C4-2B (cell line): Measurements from ENCODE around the gene CACNA1H.
"Not testable (repeated sequence)": the region's sequence is repeated elsewhere in the genome, so short reads cannot be mapped to it uniquely, and the experiment has no call there.

ENCODE experiments used
- H3K27ac ChIP-seq: fragments of 450-650 bp; 2 replicates; pipeline ENCODE4 v1.5.1; 2017
- CTCF ChIP-seq: fragments of 450-650 bp; conservative IDR thresholded peaks from 2 replicates; pipeline ENCODE4 v1.5.1; 2017; ENCODE audit warnings: mild to moderate bottlenecking
- ZFX ChIP-seq: fragments of 450-650 bp; IDR thresholded peaks from 2 replicates; pipeline ENCODE4 v1.6.1; 2017

Gene CACNA1H

DNA sequence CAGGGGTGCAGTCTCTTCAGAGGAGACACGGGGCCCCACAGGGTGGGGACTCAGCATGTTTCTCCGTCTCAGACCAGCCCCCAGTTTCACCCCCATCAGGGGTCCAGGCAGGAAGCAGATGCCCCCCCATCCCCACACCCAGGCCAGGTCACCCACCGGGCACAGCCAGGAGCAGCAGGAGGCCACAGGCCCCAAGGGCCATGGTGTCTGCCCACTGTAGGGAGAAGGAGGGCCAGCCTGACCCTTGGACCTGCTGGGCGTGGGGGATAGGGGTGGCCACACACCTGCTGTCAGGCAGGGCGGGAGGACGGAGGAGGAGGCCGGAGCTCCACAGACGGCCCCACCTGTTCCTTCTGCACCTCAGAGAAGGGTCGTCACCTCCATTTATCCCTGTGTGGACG, 72.1 kb downstream of the CACNA1H start, which contains the start of gene TPSG1:
Gene TPSG1, minus strand, starts transcription at position 218 of the 401 bp plus-strand sequence. Its CDS starts 16 bp downstream, at position 202.
- H3K27ac ChIP-seq = no peak within 1 kb of the TSS; the same call in 1 of the 2 replicates
- TF ChIP-seq ZFX (no peak), CTCF (no peak)

GRCh38 chr16:1225728-1226311, 72.9 kb downstream of the CACNA1H start:
- H3K27ac ChIP-seq = not testable (repeated sequence)

- H3K27ac ChIP-seq = not testable (repeated sequence)
Observed at GRCh38 chr16:1226692-1227091, 73.8 kb downstream of the CACNA1H start.

DNA sequence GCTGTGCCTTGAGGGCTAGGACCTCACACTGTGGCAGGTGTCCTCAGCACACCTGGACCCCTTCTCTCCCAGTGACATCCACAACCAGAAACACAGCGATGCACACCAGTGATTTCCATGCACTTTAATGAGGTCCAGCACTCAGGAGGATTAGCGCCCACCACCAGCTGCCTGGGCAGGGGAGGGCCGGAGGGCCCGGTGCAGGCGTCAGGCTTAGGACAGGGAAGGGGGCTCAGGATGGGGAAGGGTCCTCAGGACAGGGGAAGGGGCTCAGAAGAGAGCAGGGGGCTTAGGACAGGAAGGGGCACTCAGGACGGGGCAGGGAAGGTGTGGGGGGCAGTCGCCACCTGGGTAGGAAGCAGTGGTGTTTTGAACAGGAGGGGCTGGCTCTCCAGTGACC, 75.3 kb downstream of the CACNA1H start:
- H3K27ac ChIP-seq = not testable (repeated sequence)

DNA sequence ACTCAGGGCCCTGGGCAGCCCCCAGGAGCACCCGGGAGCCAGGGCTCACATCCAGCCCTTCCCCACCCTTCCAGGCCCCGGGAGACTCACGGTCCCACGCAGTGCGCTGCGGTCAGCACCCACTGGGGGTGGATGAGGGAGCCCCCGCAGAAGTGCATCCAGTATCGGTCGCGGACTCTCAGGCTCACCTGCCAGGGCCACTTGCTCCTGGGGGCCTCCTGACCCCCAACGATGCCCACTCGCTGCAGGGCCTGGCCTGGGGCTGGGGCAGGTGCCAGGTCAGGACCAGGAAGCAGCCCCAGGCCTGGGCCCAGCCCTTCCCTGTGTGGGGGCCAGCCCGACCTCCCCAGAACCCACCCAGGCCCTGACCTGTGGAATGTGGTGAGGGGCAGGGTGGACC, 76.6 kb downstream of the CACNA1H start:
- not testable (repeated sequence) for H3K27ac ChIP-seq

- not testable (repeated sequence) for H3K27ac ChIP-seq
Observed at GRCh38 chr16:1230084-1230470, 77.2 kb downstream of the CACNA1H start, which contains the start of gene TPSB2. TSS of gene TPSB2 (minus strand) at chr16:1230184. CDS start at chr16:1229951, 233 bp downstream.

- not testable (repeated sequence) for H3K27ac ChIP-seq
Observed at GRCh38 chr16:1230471-1231212, 77.7 kb downstream of the CACNA1H start.

DNA sequence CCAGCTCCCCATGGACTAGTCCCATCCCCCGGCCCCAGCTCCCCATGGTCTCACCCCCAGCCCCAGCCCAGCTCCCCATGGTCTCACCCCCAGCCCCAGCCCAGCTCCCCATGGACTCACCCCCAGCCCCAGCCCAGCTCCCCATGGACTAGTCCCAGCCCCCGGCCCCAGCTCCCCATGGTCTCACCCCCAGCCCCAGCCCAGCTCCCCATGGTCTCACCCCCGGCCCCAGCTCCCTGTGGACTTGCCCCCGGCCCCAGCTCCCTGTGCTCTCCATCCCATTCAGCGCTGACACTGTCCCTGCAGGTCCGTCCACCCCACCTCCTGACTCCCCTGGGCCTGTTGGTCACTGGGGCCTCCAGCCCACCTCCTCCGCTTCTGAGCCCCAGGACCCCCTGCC, 78.4 kb downstream of the CACNA1H start:
- H3K27ac ChIP-seq = not testable (repeated sequence)

DNA sequence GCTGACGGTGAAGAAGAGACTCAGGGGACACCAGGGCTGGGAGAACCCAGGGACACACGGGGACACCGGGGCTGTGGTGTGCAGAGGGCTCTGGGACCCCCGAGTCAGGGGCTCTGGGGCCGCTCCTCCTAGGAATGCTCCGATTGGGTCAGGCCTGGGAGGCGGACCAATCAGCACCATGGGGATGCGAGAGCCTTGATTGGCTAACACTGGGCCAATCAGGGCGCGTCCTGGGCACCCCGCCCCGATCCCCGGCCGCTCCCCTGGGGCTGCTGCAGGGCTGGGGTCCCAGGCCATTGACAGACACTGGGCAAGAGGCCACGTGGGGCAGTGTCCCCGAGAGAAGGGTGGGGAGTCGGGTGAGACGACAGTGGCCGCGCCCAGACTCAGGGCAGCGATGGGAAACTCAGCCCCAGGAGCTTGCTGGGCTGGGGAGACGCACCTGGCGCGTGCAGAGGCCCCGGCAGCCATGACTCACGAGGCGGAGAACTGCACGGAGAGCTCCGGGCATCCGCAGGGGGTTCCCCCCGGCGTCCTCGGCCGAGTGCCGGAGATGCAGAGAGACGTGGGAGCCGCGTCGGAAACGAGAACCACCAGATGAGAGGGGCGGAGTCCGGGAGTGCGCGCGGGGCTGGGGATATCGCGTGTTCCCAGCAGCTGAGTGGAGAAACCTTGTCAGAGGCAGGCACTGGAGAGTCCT, 79.3 kb downstream of the CACNA1H start:
- not testable (repeated sequence) for H3K27ac ChIP-seq

GRCh38 chr16:1236659-1237058, 83.8 kb downstream of the CACNA1H start:
- H3K27ac ChIP-seq = not testable (repeated sequence)

- H3K27ac ChIP-seq = no peak overlapping the region
- TF ChIP-seq ZFX = no peak
- no peak for TF ChIP-seq CTCF
Observed at GRCh38 chr16:1237990-1238389, 85.1 kb downstream of the CACNA1H start.

DNA sequence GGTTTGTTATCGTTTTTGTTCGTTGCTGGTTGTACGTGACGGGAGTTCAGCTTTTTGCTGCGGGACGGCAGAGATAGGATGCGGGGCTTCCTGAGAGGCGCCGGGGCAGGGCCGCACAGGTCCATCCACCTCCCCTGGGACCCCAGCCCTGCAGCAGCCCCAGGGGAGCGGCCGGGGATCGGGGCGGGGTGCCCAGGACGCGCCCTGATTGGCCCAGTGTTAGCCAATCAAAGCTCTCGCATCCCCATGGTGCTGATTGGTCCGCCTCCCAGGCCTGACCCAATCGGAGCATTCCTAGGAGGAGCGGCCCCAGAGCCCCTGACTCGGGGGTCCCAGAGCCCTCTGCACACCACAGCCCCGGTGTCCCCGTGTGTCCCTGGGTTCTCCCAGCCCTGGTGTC, 86.0 kb downstream of the CACNA1H start:
- not testable (repeated sequence) for H3K27ac ChIP-seq

DNA sequence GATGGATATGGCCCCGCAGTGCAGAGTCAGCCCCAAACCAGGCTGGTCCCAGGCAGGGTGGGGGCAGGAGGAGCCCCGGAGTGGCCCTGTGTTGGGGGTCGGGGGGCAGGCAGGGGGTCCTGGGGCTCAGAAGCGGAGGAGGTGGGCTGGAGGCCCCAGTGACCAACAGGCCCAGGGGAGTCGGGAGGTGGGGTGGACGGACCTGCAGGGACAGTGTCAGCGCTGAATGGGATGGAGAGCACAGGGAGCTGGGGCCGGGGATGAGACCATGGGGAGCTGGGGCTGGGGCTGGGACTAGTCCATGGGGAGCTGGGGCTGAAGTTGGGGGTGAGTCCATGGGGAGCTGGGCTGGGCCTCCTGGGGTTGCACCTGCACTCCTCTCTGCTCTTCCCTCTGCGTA, 86.7 kb downstream of the CACNA1H start:
- H3K27ac ChIP-seq = not testable (repeated sequence)

DNA sequence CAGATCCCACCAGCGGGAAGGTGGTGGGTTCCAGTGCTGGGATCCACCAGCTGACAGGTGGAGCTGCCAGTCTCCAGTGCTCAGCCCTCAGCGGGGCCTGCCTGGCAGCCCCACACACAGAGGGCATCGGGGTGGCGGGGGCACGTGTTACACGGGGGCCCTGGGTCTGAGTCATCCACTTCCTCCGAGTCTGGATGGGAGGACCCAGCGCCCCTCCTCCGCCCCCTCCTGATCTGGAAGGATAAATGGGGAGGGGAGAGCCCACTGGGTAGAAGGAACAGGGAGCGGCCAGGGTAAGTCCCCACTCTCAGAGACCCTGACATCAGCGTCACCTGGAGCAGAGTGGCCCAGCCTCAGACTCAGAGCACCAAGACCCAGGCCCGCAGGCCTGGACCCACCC, 87.5 kb downstream of the CACNA1H start, which contains the start of gene TPSAB1:
Gene TPSAB1, plus strand, starts transcription at position 270 of the 400 bp plus-strand sequence. CDS start 234 bp downstream, outside the sequence.
- not testable (repeated sequence) for H3K27ac ChIP-seq

DNA sequence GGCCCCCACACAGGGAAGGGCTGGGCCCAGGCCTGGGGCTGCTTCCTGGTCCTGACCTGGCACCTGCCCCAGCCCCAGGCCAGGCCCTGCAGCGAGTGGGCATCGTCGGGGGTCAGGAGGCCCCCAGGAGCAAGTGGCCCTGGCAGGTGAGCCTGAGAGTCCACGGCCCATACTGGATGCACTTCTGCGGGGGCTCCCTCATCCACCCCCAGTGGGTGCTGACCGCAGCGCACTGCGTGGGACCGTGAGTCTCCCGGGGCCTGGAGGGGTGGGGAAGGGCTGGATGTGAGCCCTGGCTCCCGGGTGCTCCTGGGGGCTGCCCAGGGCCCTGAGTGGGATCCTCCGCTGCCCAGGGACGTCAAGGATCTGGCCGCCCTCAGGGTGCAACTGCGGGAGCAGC, 88.2 kb downstream of the CACNA1H start:
- H3K27ac ChIP-seq = not testable (repeated sequence)

- H3K27ac ChIP-seq = not testable (repeated sequence)
Observed at GRCh38 chr16:1243363-1243762, 90.5 kb downstream of the CACNA1H start.

DNA sequence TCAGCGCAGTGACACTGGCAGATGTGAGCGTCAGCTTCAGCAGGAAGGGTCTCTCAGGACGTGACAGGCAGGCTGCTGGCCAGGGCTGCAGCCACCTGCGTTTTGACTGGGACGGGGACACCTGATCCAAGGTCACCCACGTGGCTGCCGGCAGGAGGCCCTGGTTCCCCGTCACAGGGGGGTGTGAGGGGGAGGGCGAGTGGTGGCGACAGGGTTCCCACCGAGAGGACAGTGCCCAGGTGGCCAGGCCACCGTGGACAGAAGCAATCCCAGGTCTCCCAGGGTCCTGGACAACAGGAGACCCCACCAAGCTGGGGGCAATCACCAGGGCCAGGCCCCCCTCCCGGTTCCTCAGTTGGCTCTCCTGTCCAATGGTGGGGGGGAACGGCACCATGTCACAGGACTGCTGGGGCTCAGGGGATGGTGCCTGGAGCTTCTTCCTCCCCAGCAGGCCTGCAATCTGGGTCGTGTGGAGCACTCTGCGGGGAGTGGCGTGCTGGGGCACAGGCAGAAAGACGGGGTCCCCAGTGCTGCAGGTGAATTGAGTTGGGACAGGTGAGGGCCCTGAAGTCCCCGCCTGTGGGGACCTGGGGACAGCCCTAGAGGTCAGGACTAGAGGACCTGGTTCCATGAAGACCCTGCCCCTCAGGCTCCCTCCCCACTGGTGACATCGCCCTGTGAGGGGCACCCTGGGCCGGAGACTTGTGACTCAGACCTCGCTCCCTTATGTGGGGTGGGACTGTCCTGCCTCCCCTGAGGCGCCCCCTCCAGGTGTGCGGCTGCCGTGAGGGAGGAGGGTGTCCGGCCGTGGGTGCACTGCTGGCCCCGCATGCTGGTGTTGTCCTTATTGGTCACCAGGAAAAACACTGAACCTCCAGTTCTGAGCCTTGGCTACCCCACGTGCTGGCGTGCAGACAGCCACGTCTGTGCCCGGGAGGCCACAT, 91.3 kb downstream of the CACNA1H start:
- H3K27ac ChIP-seq = not testable (repeated sequence)
